NCI-H187 treated with DMSO at 0.1 percent for 48 hours (cell line): ENCODE results near the gene RARS1.
"Not testable (repeated sequence)": the region's sequence is repeated elsewhere in the genome, so short reads cannot be mapped to it uniquely, and the experiment has no call there.

Experiments used
- DNase-seq: peaks from one replicate; lab custom pipeline; 2025; lab: John Stamatoyannopoulos, UW

The RARS1 gene

DNA sequence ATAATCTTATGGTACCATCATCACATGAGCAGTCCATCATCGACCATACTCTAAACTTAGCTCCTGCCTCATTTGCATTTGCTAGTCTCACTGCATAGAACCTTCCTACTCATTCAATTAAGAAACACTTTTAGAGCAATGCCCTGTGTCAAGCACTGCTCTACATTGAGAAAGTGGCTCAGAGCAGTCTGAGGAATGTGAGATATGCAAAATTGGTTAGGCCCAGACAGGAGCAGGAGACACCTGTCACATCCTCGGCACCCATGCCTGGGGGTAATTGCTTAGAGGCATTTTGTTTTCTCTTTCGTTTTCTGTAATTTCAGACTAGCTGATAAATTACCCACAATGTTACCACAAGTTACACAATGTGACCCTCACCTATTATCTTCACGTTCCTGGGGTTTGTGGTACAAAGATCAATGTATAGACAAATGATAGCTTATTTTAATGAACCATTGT lies 4.9 kb upstream of the RARS1 start:
- DNase-seq = no peak

DNA sequence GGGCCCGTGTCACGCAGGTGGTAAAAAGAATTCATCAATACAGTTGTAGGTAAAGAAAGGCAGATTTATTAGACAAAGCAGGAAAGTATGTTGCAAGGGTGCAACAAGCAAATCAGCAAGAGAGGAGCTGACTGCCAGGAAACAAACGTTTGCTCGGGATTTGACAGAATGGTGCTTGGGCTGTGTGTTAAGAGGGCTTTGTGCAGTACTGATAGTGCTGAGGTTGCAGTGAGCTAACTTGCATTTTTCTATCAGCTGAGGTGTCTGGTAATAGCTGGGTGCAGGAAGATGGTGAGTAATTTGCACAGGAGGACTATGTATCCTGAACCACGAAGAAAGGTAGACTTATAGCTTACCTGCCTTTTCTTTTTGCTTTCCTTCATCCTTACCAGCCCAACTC lies 3.9 kb upstream of the RARS1 start:
- no peak for DNase-seq

DNA sequence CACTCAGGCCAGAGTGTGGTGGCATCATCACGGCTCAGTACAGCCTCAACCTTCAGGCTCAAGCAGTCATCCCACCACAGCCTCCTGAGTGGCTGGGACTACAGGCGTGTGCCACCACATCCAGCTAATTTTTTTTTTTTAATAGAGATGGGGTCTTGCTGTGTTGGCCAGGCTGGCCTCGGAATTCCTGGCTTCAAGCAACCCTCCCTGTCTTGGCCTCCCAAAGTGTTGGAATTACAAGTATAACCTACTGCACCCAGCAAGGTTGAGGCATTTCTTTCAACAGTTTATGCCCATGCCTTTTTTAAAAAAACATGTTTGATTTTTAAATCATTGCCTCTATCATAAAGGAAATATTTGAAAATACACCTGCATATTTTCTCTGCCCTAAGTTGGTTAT lies 2.8 kb downstream of the RARS1 start:
- no peak for DNase-seq

DNA sequence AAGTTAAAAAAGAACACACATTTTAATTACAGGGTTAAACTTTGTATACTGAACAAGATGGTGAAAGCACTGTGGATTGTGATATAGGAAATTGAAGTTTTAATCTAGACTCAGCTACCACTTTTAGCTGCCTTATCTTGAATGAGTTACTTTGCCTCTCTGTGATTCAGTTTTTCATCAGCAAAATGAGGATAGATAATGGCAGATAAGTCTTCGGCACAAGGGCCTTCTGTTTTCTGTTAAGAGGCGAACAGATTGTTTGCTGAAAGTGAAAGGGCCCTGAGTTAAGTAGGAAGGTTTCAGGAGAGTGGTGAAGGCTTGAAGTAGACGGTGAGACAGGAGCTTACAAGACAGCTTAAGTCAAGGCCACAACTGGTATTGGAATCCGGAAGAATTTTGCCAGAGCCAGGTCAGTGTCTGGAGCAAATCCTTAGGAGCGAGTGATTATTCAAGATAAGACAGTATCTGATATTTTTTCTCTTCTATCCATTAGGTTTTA lies 7.8 kb downstream of the RARS1 start:
- no peak for DNase-seq

DNA sequence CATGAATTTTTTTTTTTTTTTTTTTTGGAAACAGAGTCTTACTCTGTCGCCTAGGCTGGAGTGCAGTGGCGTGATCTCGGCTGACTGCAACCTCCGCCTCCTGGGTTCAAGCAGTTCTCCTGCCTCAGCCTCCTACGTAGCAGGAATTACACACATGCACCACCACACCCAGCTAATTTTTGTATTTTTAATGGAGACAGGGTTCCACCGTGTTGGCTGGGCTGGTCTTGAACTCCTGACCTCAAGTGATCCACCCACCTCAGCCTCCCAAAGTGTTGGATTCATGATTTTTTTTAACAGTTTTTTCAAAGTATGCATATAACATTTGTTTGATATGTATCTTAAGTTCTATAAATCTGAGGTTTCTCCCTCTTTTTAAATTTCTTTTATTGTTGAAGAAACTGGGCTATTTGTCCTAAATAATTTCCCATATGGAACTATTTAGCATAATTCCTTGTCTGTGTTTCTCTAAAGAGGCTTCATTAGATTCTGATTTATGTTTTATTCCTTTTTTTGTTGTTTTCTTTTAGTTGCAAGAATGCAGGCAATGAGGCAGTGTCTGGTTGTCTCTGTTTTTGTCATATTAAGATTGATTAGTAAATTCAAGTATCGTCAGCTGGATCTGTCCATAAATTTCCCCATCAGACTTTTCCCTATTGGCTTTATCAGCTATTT lies 16.4 kb downstream of the RARS1 start:
- no peak for DNase-seq

DNA sequence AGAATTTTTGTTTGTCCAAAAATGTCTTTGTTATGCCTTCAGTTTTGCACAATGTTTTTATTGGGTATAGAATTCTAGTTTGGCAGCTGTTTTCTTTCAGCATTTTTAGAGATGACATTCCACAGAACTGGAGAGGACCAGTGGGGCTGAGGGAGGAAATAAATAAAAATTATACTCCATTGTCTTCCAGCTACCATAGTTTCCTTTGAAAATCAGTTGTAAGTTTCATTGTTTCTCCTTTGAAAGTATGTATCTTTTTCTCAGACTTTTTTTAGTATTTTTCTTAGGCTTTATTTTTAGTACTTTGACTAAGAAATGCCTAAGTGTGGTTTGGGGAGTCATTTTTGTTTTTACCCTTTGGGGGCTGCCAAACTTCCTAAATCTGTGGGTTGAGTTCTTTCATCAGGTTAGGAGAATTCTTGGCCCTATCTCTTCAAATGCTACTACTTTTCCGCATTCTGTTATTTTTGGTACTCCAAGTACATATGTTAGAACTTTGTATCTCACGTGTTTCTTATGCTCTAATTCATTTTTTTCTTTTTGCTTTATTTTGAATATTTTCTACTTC lies 27.7 kb downstream of the RARS1 start:
- no peak for DNase-seq

DNA sequence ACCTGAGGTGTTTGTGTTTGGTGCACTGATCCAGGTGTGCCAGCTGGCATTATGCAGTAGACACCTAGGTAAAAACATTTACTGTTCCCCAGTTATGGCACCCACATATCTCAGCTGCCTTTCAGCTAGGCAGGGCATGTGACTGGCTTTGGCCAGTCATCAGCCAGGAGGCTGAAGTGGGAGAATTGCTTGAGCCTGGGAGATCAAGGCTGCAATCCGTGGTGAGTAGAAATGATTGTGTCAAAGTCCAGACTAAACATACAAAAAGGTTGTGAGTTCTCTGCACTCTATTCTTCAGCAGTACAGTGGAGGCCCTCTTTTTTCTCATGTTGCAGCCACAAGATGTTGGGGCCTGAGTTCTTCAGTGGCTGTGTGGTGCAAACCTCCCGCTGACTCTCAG lies 39.6 kb downstream of the RARS1 start:
- no peak for DNase-seq

DNA sequence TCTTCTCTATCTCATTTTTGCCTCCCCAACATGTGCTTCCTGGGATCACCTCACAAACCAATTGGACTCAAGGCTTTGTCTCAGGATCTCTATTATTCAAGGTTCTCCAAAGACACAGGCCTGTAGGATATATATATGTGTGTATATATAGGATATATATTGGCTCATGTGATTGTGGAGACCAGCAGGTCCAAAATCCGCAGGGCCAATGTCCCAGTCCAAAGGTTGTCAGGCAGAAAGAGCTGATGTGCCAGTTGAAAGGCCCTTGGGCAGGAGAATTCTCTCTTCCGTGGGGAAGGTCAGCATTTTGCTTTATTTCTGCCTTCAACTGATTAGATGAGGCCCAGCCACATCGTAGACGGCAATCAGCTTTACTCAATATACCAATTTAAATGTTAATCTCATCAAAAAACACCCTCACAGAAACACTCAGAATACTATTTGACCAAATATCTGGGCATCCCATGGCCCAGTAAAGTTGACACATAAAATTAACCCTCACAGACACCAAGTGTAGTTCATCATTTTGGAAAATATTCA lies 41.6 kb downstream of the RARS1 start:
- DNase-seq = no peak

DNA sequence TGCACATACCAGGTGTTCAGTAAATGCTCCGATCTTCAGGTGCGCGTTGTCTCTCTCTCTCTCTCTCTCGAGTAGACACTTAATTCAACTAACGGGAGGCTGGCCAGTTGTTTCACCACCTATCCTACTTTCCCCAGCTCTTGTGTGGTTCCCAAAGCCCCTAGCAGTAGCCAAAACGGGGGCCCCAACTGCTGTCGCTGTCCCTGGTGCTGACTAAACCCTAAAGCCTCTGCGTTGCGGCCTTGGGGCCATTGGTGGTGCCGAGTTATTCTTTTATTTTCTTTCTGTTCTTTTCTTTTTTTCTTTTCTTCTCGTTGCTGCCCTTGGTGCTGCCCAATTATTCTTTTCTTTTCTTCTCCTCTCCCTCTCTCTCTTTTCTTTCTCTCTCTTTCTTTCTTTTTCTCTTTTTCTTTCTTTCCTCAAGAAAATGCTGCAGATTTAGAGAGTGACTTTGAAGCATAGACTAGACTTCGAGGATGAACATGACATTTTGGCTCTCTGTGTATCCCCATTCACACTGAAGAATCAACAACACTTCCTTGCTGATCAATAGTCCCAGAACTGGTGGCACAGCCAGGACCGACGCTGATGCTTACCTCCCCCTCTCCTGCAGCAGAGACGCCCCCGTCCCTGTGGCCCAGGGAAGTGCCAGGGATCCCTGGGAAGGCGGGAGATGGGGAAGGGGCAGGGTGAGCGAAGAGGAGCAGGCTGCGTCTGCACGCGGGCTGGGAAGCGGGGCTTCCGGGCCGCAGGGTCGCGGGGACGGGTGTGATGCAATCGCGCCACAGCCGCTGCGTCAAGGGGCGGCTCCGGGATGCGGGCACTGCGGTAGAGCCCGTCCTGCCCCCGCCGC lies 42.5 kb downstream of the RARS1 start, which contains the start of gene FBLL1:
Gene FBLL1 (plus strand): TSS at position 785 of the 853 bp plus-strand sequence. CDS start 200 bp downstream, outside the sequence.
- DNase-seq = no peak

DNA sequence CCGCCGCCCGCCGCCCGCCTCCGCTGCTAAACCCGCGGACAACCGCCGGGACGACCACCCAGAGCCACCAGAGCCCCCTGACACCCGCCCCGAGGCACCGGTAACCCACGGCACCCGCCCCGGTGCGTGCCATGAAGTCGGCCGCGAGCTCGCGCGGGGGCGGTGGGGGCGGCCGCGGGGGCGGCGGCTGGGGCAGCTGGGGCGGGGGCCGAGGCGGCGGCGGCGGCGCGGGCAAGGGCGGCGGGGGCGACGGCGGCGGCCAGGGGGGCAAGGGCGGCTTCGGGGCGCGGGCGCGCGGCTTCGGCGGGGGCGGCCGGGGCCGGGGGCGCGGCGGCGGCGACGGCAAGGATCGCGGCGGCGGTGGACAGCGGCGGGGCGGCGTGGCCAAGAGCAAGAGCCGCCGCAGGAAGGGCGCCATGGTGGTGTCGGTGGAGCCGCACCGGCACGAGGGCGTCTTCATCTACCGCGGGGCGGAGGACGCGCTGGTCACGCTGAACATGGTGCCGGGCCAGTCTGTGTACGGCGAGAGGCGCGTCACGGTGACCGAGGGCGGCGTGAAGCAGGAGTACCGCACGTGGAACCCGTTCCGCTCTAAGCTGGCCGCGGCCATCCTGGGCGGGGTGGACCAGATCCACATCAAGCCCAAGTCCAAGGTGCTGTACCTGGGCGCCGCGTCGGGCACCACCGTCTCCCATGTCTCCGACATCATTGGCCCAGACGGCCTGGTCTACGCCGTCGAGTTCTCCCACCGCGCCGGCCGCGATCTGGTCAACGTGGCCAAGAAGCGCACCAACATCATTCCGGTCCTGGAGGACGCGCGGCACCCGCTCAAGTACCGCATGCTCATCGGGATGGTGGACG lies 43.3 kb downstream of the RARS1 start:
- DNase-seq = no peak

DNA sequence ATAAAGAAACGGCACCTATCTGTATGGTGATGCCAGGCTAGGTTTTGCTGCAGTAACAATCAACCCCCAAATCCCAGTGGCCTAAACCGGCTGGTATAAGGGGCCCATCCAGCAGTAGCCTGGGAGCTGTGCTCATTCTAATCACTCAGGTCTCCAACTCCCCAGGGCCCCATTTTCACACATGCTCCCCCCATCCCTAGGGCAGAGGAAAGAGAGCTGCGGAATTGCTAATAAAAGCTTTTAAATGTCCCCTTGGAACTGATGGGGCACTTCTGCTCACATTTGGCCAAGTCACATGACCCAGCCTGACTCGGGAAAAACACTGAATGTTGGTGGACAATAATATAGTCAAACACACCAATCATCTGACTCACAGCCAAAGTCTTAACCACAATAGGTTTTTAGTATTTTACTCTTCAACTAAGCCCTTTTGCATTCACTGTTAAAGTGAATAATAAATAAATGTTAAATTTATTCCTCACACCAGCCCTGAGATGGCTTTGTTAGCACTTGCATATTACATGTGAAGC lies 44.4 kb downstream of the RARS1 start:
- no peak for DNase-seq

DNA sequence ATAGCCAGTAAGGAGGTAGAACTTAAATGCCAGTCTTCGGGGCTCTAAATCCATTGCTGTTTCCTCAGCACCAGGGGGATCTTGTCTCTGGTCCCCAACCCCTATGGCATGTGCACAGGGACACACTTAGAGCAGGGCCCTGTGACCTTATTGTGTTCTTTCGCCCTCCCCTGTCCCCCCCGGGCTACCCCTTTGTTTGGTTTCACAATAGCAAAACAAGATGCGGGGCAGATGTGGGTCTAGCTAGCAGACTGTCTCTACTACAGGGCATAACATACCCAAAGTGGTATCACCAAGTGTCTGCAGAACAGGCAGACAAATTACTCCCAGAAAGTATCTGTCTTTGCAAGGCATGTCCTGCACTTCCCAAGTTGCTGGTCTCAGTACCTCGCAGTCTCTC lies 44.9 kb downstream of the RARS1 start:
- no peak for DNase-seq

DNA sequence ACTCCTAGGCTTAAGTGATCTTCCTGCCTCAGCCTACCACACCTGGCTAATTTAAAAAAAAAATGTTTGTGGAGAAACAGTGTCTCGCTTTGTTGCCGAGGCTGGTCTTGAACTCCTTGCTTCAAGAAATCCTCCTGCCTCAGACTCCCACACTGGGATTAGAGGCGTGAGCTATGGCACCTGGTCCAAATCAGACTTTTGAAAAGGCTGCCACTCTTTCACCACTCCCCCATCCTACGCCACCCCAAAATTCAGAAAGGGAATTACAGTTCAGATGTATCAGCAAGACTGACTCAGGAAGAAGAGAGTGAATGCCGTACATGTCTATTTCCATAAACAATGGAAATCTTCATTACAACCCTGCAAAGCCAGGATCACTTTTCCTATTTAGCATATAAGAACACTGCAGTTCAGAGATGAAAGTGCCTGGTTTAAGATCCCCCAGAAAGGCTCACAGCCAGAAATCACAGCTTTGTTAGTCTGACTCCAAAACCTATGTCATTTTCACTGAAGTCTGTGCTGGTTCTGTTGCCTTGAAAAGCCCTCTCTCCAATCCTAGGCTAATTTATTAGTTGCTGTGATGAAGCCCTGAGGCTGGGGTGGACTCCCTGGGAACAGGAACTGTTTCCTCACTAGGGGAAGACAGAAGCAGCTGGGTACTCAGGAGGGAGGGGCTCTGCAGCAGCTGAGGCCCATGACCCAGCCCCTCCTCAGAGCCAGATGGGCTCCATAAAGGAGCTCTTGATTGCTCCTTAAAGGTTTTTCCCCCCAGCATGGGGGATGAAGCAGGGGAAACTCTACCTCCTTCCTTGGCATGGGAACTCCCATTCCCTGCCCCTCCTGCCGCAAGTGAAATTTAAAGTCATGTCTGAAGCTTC lies 46.0 kb downstream of the RARS1 start:
- DNase-seq = no peak

DNA sequence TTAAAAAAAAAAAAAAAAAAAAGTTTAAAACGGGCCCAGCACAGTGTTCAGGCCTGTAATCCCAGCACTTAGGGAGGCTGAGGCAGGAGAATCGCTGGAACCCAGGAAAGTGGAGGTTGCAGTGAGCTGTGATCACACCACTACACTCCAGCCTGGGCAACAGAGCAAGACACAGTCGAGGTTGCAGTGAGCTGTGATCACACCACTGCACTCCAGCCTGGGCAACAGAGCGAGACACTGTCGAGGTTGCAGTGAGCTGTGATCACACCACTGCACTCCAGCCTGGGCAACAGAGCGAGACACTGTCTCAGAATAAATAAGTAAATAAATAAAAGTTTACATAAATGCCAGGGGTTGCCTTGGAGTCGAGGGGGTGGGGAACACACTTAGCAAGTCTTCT lies 48.1 kb downstream of the RARS1 start:
- DNase-seq = not testable (repeated sequence)

DNA sequence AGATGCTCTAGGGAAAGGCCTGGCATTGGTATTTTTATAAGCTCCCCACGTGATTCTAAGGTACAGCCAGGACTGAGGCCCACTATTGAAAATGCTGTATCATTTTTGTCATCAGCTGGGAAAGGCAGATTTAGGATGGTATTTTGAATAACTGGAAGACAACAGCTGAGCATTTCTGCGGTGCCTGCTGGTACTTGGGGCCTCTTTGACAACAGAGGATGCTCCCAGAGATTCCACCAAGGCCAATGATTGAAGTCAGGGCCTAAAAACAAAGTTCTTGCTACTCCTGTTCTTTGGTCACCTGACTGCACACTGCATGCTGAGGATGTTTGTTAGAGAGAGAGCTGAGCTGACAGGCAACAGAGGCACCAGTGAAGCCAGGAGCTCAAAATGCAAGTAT lies 50.9 kb downstream of the RARS1 start:
- DNase-seq = no peak

DNA sequence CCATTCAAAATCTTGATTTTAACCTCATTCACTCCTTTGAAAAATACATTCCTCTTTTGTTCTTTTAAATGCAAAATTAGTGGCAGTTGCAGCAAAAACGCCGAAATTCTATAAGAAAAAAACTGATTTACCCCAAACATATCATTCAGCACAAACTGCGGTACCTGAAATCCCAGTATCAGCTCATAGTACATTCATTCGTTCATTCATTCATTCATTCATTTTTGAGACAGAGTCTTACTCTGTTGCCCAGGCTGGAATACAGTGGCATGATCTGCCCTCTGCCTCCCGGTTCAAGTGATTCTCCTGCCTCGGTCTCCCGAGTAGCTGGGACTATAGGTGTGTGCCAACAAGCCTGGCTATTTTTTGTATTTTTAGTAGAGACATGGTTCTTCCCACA lies 63.3 kb downstream of the RARS1 start:
- no peak for DNase-seq

DNA sequence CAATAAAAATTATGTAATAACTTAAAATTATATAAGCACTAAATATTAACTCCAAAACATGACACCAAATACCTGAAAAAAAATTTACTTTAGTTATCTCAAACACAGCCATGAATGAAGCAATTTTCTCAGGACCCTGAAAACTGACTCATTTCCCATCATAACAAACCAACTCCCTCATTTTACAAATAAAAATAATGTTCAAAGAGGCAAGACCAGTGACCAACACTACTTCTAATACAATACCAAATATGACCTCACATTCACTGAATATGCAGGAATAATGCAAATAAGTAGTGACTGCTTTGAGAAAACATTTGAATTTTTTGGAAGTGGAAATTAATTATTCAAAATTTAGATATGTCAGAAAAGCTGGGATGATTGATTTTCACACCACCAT lies 64.4 kb downstream of the RARS1 start:
- no peak for DNase-seq

DNA sequence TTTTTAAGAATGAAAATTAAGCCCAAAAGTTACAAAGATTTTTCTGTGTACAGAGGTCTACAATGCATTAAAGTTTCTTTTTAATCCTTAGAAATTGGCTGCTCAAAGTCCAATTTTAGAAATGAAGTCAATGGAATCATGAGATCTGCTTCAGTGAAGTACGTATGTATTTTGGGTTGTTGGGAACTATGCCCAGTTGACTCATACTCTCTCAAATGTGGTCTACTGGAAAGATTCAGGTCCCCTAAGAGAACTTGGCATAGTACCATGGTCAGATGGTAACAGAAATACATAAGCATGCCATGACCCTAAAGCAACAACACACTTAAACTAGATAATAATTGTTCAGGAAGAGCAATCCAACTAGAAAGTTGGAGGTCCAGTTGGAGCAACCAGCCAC lies 65.9 kb downstream of the RARS1 start:
- DNase-seq = no peak

DNA sequence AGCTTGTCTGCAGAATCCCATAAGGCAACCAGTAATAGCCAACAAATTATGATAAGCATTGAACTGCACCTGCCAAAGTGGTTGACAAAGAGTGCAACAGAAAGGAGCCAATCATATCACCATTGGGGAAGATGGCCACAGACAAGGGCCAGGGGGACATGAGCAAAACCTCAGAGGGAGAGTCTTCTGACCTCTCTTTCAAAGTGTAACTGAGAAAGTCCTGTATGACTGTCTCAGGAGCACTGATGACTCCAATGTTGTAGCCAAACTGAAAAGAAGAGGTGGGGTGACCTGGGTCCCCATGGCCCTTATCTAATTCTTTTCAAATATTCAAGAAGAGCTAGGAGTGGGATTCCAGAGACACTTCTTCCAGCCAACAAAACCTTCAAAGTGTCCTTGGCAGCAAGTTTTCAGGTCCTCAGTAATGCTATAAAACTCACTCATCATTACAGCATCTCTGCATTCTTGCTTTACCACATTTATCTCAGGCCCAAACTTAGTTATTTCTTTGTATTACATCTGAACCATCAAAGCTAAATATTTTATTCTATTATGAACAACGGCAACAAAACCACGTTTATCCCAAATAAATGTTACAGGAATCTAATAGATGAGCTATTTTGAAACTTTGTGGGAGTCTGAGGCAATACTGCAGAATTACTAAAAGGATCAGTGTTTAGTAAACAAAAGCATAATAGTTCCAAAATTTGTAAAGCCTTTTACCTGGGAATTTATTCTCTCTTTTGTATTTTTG lies 67.3 kb downstream of the RARS1 start:
- DNase-seq = no peak

DNA sequence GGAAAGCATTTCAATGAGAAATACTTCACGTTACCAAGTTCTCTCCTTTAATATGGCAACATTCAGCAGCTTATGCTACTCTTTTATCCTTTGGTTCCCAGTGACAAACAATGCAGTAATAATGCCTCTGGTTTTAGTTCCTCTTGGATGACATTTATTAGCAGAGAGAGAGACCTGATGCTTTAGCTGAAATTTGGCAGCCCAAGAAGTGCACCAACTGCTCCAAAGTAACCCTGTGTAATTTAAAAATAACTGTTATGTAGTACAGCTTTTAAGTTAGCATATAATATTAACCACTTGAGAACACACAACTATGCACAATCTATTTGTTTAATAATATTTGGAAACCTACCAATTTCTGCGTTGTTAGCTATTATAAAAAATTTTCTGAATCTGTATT lies 71.1 kb downstream of the RARS1 start:
- no peak for DNase-seq
